CD4-positive, alpha-beta T cell treated with Interleukin-17A for 1 hour (primary cell): Measurements from ENCODE around the gene SLC9B1.

ENCODE experiments used
- DNase-seq: peaks from one replicate; pipeline ENCODE4 v3.0.0-alpha.2; 2020

The SLC9B1 gene

GRCh38 chr4:103019308-103020124 is at the start of gene SLC9B1:
Gene SLC9B1, minus strand, starts transcription at chr4:103019705. Its CDS starts 27,994 bp downstream, at chr4:102991711.
- peak; percentile 95 for DNase-seq

- DNase-seq: no peak
Measured at GRCh38 chr4:103067841-103068547, 48.5 kb upstream of the SLC9B1 start.

- DNase-seq: no peak
Measured at GRCh38 chr4:103060453-103061148, 41.1 kb upstream of the SLC9B1 start.

GRCh38 chr4:103054030-103054429 is 34.5 kb upstream of the SLC9B1 start:
- no peak for DNase-seq

- DNase-seq: no peak
Measured at GRCh38 chr4:103052779-103053178, 33.3 kb upstream of the SLC9B1 start.

- no peak for DNase-seq
Measured at GRCh38 chr4:103052145-103052544, 32.6 kb upstream of the SLC9B1 start.

GRCh38 chr4:103050736-103051436 is 31.4 kb upstream of the SLC9B1 start:
- DNase-seq: no peak

- peak; percentile 67 for DNase-seq
Measured at GRCh38 chr4:103046416-103047290, 27.1 kb upstream of the SLC9B1 start.

- DNase-seq: no peak
Measured at GRCh38 chr4:103044183-103044582, 24.7 kb upstream of the SLC9B1 start.

GRCh38 chr4:103036169-103036568 is 16.7 kb upstream of the SLC9B1 start:
- DNase-seq: no peak

GRCh38 chr4:103032574-103032973 is 13.1 kb upstream of the SLC9B1 start:
- no peak for DNase-seq

- DNase-seq: no peak
Measured at GRCh38 chr4:103030791-103031190, 11.3 kb upstream of the SLC9B1 start.

GRCh38 chr4:103029300-103029699 is 9.8 kb upstream of the SLC9B1 start:
- no peak for DNase-seq

GRCh38 chr4:103026868-103027267 is 7.4 kb upstream of the SLC9B1 start:
- DNase-seq: no peak

- no peak for DNase-seq
Measured at GRCh38 chr4:103024996-103025395, 5.5 kb upstream of the SLC9B1 start.

GRCh38 chr4:103021120-103021519 is 1.6 kb upstream of the SLC9B1 start:
- no peak for DNase-seq

- peak; percentile 16 for DNase-seq
Measured at GRCh38 chr4:103018391-103019307, 856 bp downstream of the SLC9B1 start.

- DNase-seq: no peak
Measured at GRCh38 chr4:103012551-103012950, 7.0 kb downstream of the SLC9B1 start.

- DNase-seq: no peak
Measured at GRCh38 chr4:103012060-103012459, 7.4 kb downstream of the SLC9B1 start.

- DNase-seq: no peak
Measured at GRCh38 chr4:103011378-103012025, 8.0 kb downstream of the SLC9B1 start.
